Measurements from ENCODE around the gene HNRNPL.
"Not testable (repeated sequence)": the region's sequence is repeated elsewhere in the genome, so short reads cannot be mapped to it uniquely, and the experiment has no call there.

Gene HNRNPL

DNA sequence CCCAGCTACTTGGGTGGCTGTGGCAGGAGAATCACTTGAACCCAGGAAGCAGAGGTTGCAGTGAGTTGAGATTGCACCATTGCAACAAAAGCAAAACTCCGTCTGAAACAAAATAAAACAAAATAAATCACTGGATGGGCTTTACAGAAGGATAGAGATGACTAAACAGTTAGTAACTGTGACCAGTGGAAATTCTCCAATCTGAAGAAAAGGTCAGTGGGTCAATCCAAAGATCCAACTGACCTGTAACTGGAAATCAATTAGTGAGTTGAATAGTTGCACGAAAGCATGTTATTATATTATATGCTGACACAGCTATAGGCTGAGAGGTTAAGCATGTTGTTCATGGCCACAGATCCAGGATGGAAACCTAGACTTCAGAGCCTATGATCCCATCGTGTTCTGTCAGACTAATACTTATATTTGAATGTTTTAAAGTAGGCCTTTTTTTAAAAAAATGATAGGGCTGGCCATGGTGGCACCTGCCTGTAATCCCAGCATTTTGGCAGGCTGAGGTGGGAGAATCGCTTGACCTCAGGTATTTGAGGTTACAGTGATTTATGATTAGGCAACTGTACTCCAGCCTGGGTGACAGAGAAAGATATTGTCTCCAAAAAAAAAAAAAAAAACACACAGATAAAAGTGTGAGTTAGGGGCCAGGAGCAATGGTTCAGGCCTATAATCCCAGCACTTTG is 19.6 kb downstream of the HNRNPL start:
- Histone ChIP-seq H3K4me3 (ENCODE audit: insufficient read length, low read depth) (no peak overlapping the region), H3K36me3 (ENCODE audit: insufficient read depth, insufficient read length, low read length) (peaks cover 16% of the 10 kb centered on the region), H3K27me3 (ENCODE audit: insufficient read depth, insufficient read length) (no peaks in the 10 kb centered on the region), H3K4me1 (ENCODE audit: insufficient read depth, insufficient read length) (peaks cover 3% of the 10 kb centered on the region), H3K9me3 (ENCODE audit: insufficient read depth, low read length) (no peaks in the 10 kb centered on the region), H3K9ac (ENCODE audit: insufficient read length, low read depth) (no peak overlapping the region)
- TF ChIP-seq YY1 (IDR thresholded peaks at IDR 0.05; ENCODE audit: insufficient read depth, insufficient read length): no peak
- TF ChIP-seq ZNF274 (IDR thresholded peaks at IDR 0.05; ENCODE audit: low read depth, low read length): no peak
- TF ChIP-seq SUZ12 (IDR thresholded peaks at IDR 0.05; ENCODE audit: extremely low read depth, insufficient read depth, insufficient read length): no peak
- DNase-seq (ENCODE audit: low read depth, low spot score): no peak

- H3K36me3 ChIP-seq (ENCODE audit: insufficient read depth, insufficient read length, low read length): peaks cover 16% of the 10 kb centered on the region
- not testable (repeated sequence) for H3K9me3 ChIP-seq (ENCODE audit: insufficient read depth, low read length); H3K9ac ChIP-seq (ENCODE audit: insufficient read length, low read depth); H3K27me3 ChIP-seq (ENCODE audit: insufficient read depth, insufficient read length); H3K4me3 ChIP-seq (ENCODE audit: insufficient read length, low read depth); DNase-seq (ENCODE audit: low read depth, low spot score); H3K4me1 ChIP-seq (ENCODE audit: insufficient read depth, insufficient read length)
Observed at GRCh38 chr19:38829203-38829602, 20.6 kb downstream of the HNRNPL start.

- no peaks in the 10 kb centered on the region for H3K27me3 ChIP-seq (ENCODE audit: insufficient read depth, insufficient read length)
- no peak for TF ChIP-seq YY1 (IDR thresholded peaks at IDR 0.05; ENCODE audit: insufficient read depth, insufficient read length)
- no peak for TF ChIP-seq SUZ12 (IDR thresholded peaks at IDR 0.05; ENCODE audit: extremely low read depth, insufficient read depth, insufficient read length)
- TF ChIP-seq ZNF274 (IDR thresholded peaks at IDR 0.05; ENCODE audit: low read depth, low read length): no peak
- peaks cover 3% of the 10 kb centered on the region for H3K4me1 ChIP-seq (ENCODE audit: insufficient read depth, insufficient read length)
- no peak overlapping the region for H3K9ac ChIP-seq (ENCODE audit: insufficient read length, low read depth)
- no peak overlapping the region for H3K4me3 ChIP-seq (ENCODE audit: insufficient read length, low read depth)
- peaks cover 16% of the 10 kb centered on the region for H3K36me3 ChIP-seq (ENCODE audit: insufficient read depth, insufficient read length, low read length)
- no peaks in the 10 kb centered on the region; the same call in 1 of the 2 replicates for H3K9me3 ChIP-seq (ENCODE audit: insufficient read depth, low read length)
- DNase-seq (ENCODE audit: low read depth, low spot score): no peak
Observed at GRCh38 chr19:38826856-38827551, 22.8 kb downstream of the HNRNPL start.

DNA sequence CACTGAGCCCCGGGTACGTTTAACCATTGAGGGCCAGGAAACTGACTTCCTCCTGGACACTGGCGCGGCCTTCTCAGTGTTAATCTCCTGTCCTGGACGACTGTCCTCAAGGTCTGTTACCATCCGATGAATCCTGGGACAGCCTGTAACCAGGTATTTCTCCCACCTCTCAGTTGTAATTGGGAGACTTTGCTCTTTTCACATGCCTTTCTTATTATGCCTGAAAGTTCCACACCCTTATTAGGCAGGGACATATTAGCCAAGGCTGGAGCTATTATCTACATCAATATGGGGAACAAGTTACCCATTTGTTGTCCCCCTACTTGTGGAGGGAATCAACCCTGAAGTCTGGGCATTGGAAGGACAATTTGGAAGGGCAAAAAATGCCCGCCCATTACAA is 23.9 kb downstream of the HNRNPL start:
- H3K9ac ChIP-seq (ENCODE audit: insufficient read length, low read depth); H3K27me3 ChIP-seq (ENCODE audit: insufficient read depth, insufficient read length); H3K4me1 ChIP-seq (ENCODE audit: insufficient read depth, insufficient read length); DNase-seq (ENCODE audit: low read depth, low spot score); H3K4me3 ChIP-seq (ENCODE audit: insufficient read length, low read depth): not testable (repeated sequence)
- Histone ChIP-seq H3K36me3 (ENCODE audit: insufficient read depth, insufficient read length, low read length) (peaks cover 16% of the 10 kb centered on the region), H3K9me3 (ENCODE audit: insufficient read depth, low read length) (peaks cover 11% of the 10 kb centered on the region; the same call in 1 of the 2 replicates)

GRCh38 chr19:38821230-38821825 is 28.5 kb downstream of the HNRNPL start:
- H3K27me3 ChIP-seq (ENCODE audit: insufficient read depth, insufficient read length); DNase-seq (ENCODE audit: low read depth, low spot score); H3K9ac ChIP-seq (ENCODE audit: insufficient read length, low read depth); H3K4me1 ChIP-seq (ENCODE audit: insufficient read depth, insufficient read length); H3K4me3 ChIP-seq (ENCODE audit: insufficient read length, low read depth): not testable (repeated sequence)
- H3K36me3 ChIP-seq (ENCODE audit: insufficient read depth, insufficient read length, low read length): peaks cover 14% of the 10 kb centered on the region
- peaks cover 13% of the 10 kb centered on the region; the same call in 1 of the 2 replicates for H3K9me3 ChIP-seq (ENCODE audit: insufficient read depth, low read length)

- Histone ChIP-seq H3K9ac (ENCODE audit: insufficient read length, low read depth) (no peak overlapping the region), H3K4me3 (ENCODE audit: insufficient read length, low read depth) (no peak overlapping the region), H3K4me1 (ENCODE audit: insufficient read depth, insufficient read length) (peaks cover 4% of the 10 kb centered on the region), H3K36me3 (ENCODE audit: insufficient read depth, insufficient read length, low read length) (peaks cover 25% of the 10 kb centered on the region), H3K27me3 (ENCODE audit: insufficient read depth, insufficient read length) (no peaks in the 10 kb centered on the region), H3K9me3 (ENCODE audit: insufficient read depth, low read length) (peaks cover 13% of the 10 kb centered on the region; the same call in 1 of the 2 replicates)
- TF ChIP-seq ZNF274 (IDR thresholded peaks at IDR 0.05; ENCODE audit: low read depth, low read length) (no peak), YY1 (IDR thresholded peaks at IDR 0.05; ENCODE audit: insufficient read depth, insufficient read length) (no peak), SUZ12 (IDR thresholded peaks at IDR 0.05; ENCODE audit: extremely low read depth, insufficient read depth, insufficient read length) (no peak)
- DNase-seq (ENCODE audit: low read depth, low spot score): no peak
Observed at GRCh38 chr19:38819231-38819920, 30.4 kb downstream of the HNRNPL start.

GRCh38 chr19:38817081-38817480 is 32.7 kb downstream of the HNRNPL start:
- H3K4me3 ChIP-seq (ENCODE audit: insufficient read length, low read depth): no peak overlapping the region
- DNase-seq (ENCODE audit: low read depth, low spot score): no peak
- no peak overlapping the region for H3K9ac ChIP-seq (ENCODE audit: insufficient read length, low read depth)
- H3K9me3 ChIP-seq (ENCODE audit: insufficient read depth, low read length): peaks cover 13% of the 10 kb centered on the region; the same call in 1 of the 2 replicates
- H3K27me3 ChIP-seq (ENCODE audit: insufficient read depth, insufficient read length): no peaks in the 10 kb centered on the region
- peaks cover 28% of the 10 kb centered on the region for H3K36me3 ChIP-seq (ENCODE audit: insufficient read depth, insufficient read length, low read length)
- peaks cover 4% of the 10 kb centered on the region for H3K4me1 ChIP-seq (ENCODE audit: insufficient read depth, insufficient read length)
- TF ChIP-seq YY1 (IDR thresholded peaks at IDR 0.05; ENCODE audit: insufficient read depth, insufficient read length) (no peak), SUZ12 (IDR thresholded peaks at IDR 0.05; ENCODE audit: extremely low read depth, insufficient read depth, insufficient read length) (no peak), ZNF274 (IDR thresholded peaks at IDR 0.05; ENCODE audit: low read depth, low read length) (no peak)
